ENCODE results near the gene XRN2. TPM values are rescaled to one million over a fixed set of nuclear protein-coding genes. Genes with fewer than 3 reads are reported as not detected.

The XRN2 gene
- total and polyA plus RNA-seq, 2 of the 13 experiments (the other 11 are each of a cell fraction or from before 2014, with no cell fraction given): 90.3 to 171 TPM

GRCh38 chr20:21280522-21281016 is 22.6 kb upstream of the XRN2 start (continued):
- TF ChIP-seq ZBTB49 (CRISPR knock-in tag; IDR thresholded peaks at IDR 0.05; ENCODE audit: borderline replicate concordance): no peak
- TF ChIP-seq NR2F6 (IDR thresholded peaks at IDR 0.05): peak; percentile 80
- peak; percentile 76 for TF ChIP-seq NR2F6 (CRISPR knock-in tag; IDR thresholded peaks at IDR 0.05)
- TF ChIP-seq ZBTB4 (CRISPR knock-in tag; IDR thresholded peaks at IDR 0.05; ENCODE audit: borderline replicate concordance): no peak
- TF ChIP-seq ZNF724P (CRISPR knock-in tag; IDR thresholded peaks at IDR 0.05; ENCODE audit: borderline replicate concordance): no peak
- no peak for TF ChIP-seq ZNF232 (CRISPR knock-in tag; IDR thresholded peaks at IDR 0.05; ENCODE audit: borderline replicate concordance)
- TF ChIP-seq ZBTB39 (CRISPR knock-in tag; IDR thresholded peaks at IDR 0.05): 0 out of 2 replicates have a peak, but pooled peaks have one; percentile 52
- TF ChIP-seq ZKSCAN8 (CRISPR knock-in tag; IDR thresholded peaks at IDR 0.05; ENCODE audit: borderline replicate concordance): 0 out of 2 replicates have a peak, but pooled peaks have one; percentile 71
- TF ChIP-seq EHMT2 (IDR thresholded peaks at IDR 0.05; ENCODE audit: borderline replicate concordance, low read depth, low read length): peak; percentile 47; the same call in 1 of the 2 replicates
- peak; percentile 67; the same call in 1 of the 2 replicates for TF ChIP-seq ZNF292 (CRISPR knock-in tag; IDR thresholded peaks at IDR 0.05; ENCODE audit: borderline replicate concordance, low read depth)
- TF ChIP-seq MATR3 (CRISPR knock-in tag; IDR thresholded peaks at IDR 0.05): no peak
- no peak for TF ChIP-seq ZNF484 (CRISPR knock-in tag; IDR thresholded peaks at IDR 0.05; ENCODE audit: borderline replicate concordance, low read depth)
- no peak for TF ChIP-seq KIAA2018 (CRISPR knock-in tag; IDR thresholded peaks at IDR 0.05; ENCODE audit: borderline replicate concordance)

Data from HepG2 (cell line).